ENCODE results near the gene TIMM44. TPM values are rescaled to one million over a fixed set of nuclear protein-coding genes. Genes with fewer than 3 reads are reported as not detected.

The TIMM44 gene
- polyA plus RNA-seq, 1 donor (not counting 4 experiments of a cell fraction or from before 2014, with no cell fraction given), result 34.8 TPM

- H3K27ac ChIP-seq (ENCODE audit: control insufficient read depth, insufficient read depth, low read length), result peak overlapping the region; percentile 71
- peak; percentile 98 for FAIRE-seq
- dilution Hi-C loops (cut with MboI; ENCODE audit: extremely low pct_ligation_motif_present, low sequenced_read_pairs), result no loop called here
- H4K20me1 ChIP-seq (ENCODE audit: control insufficient read depth, extremely low read depth, insufficient read depth, low read length), result peaks cover 33% of the 10 kb centered on the region
- H3K36me3 ChIP-seq (ENCODE audit: control insufficient read depth in 2 of 2, extremely low read depth in 1 of 2, insufficient read depth in 2 of 2, low read length in 2 of 2), result peaks cover 19 to 45% of the 10 kb centered on the region in 2 experiments
- peaks cover 67% of the 10 kb centered on the region for H3K79me2 ChIP-seq (ENCODE audit: control insufficient read depth, insufficient read depth, low read length)
- no peak for DNase-seq (ENCODE audit: low read depth, low spot score)
- peak overlapping the region in 2 of 3 experiments; percentile 40 to 45 for H3K4me3 ChIP-seq (ENCODE audit: control insufficient read depth in 2 of 3, extremely low read depth in 1 of 3, insufficient read depth in 2 of 3, low read depth in 1 of 3, low read length in 3 of 3)
- peak overlapping the region; percentile 61 for H3K9ac ChIP-seq (ENCODE audit: control insufficient read depth, extremely low read depth, insufficient read depth, low read length)
- no peaks in the 10 kb centered on the region for H3K27me3 ChIP-seq (ENCODE audit: control insufficient read depth, extremely low read depth, insufficient read depth, low read length)
- H3K9me3 ChIP-seq (ENCODE audit: control insufficient read depth, low read depth, low read length), result no peaks in the 10 kb centered on the region
- no peak for TF ChIP-seq CTCF (optimal IDR thresholded peaks at IDR 0.05 in 1 of 3, IDR thresholded peaks at IDR 0.05 in 1 of 3, conservative IDR thresholded peaks at IDR 0.05 in 1 of 3; ENCODE audit: extremely low read depth in 1 of 3, insufficient read depth in 2 of 3, low read length in 3 of 3)
- TF ChIP-seq EZH2 (IDR thresholded peaks at IDR 0.05; ENCODE audit: low read length), result no peak
- H2AFZ ChIP-seq (ENCODE audit: control insufficient read depth, low read length), result no peak overlapping the region
- peak overlapping the region; percentile 81 for H3K4me2 ChIP-seq (ENCODE audit: control insufficient read depth, extremely low read depth, insufficient read depth, low read depth, low read length)
- peaks cover 51% of the 10 kb centered on the region for H3K4me1 ChIP-seq (ENCODE audit: control insufficient read depth, extremely low read depth, insufficient read depth, low read length)
- H3K9me1 ChIP-seq (ENCODE audit: control insufficient read depth, extremely low read depth, insufficient read depth, low read length), result peaks cover 11% of the 10 kb centered on the region
Observed at GRCh38 chr19:7989071-7989575, 45.7 kb upstream of the TIMM44 start.

GRCh38 chr19:7988307-7988706 is 44.8 kb upstream of the TIMM44 start:
- Histone ChIP-seq H3K9ac (ENCODE audit: control insufficient read depth, extremely low read depth, insufficient read depth, low read length) (no peak overlapping the region), H3K4me3 (ENCODE audit: control insufficient read depth in 2 of 3, extremely low read depth in 1 of 3, insufficient read depth in 2 of 3, low read depth in 1 of 3, low read length in 3 of 3) (no peak overlapping the region), H3K27ac (ENCODE audit: control insufficient read depth, insufficient read depth, low read length) (peak overlapping the region; percentile 71), H3K9me1 (ENCODE audit: control insufficient read depth, extremely low read depth, insufficient read depth, low read length) (peaks cover 9% of the 10 kb centered on the region), H3K36me3 (ENCODE audit: control insufficient read depth in 2 of 2, extremely low read depth in 1 of 2, insufficient read depth in 2 of 2, low read length in 2 of 2) (peaks cover 22 to 51% of the 10 kb centered on the region in 2 experiments), H2AFZ (ENCODE audit: control insufficient read depth, low read length) (no peak overlapping the region), H4K20me1 (ENCODE audit: control insufficient read depth, extremely low read depth, insufficient read depth, low read length) (peaks cover 33% of the 10 kb centered on the region), H3K4me2 (ENCODE audit: control insufficient read depth, extremely low read depth, insufficient read depth, low read depth, low read length) (peak overlapping the region; percentile 81), H3K27me3 (ENCODE audit: control insufficient read depth, extremely low read depth, insufficient read depth, low read length) (no peaks in the 10 kb centered on the region), H3K79me2 (ENCODE audit: control insufficient read depth, insufficient read depth, low read length) (peaks cover 67% of the 10 kb centered on the region), H3K4me1 (ENCODE audit: control insufficient read depth, extremely low read depth, insufficient read depth, low read length) (peaks cover 55% of the 10 kb centered on the region), H3K9me3 (ENCODE audit: control insufficient read depth, low read depth, low read length) (no peaks in the 10 kb centered on the region)
- dilution Hi-C loops (cut with MboI; ENCODE audit: extremely low pct_ligation_motif_present, low sequenced_read_pairs), result no loop called here
- TF ChIP-seq EZH2 (IDR thresholded peaks at IDR 0.05; ENCODE audit: low read length) (no peak), CTCF (optimal IDR thresholded peaks at IDR 0.05 in 1 of 3, IDR thresholded peaks at IDR 0.05 in 1 of 3, conservative IDR thresholded peaks at IDR 0.05 in 1 of 3; ENCODE audit: extremely low read depth in 1 of 3, insufficient read depth in 2 of 3, low read length in 3 of 3) (peak in 1 of 3 experiments; percentile 4)
- no peak for DNase-seq (ENCODE audit: low read depth, low spot score)
- FAIRE-seq, result peak; percentile 71
